HFF-Myc (cell line): Measurements from ENCODE around the gene SNX9.
A peak's percentile ranks its signal among the peaks of the same experiment; 100 is the strongest.

ENCODE experiments used
- DNase-seq: peaks from one replicate; pipeline ENCODE4 v3.0.0-alpha.2; 2011; ENCODE audit warnings: low read depth; ENCODE audit errors: extremely low read depth
- H3K4me3 ChIP-seq: replicated peaks from 2 replicates; pipeline ENCODE4 v1.5.1; 2011; ENCODE audit warnings: low read depth, mild to moderate bottlenecking, control low read depth, low read length
- CTCF ChIP-seq: IDR thresholded peaks from 2 replicates; pipeline ENCODE4 v1.5.1; 2012; ENCODE audit warnings: mild to moderate bottlenecking, low read depth, low read length, control low read depth; ENCODE audit errors: missing control alignments

The SNX9 gene

GRCh38 chr6:157989541-157990289 lies 166.7 kb downstream of the SNX9 start:
- no peak for DNase-seq
- TF ChIP-seq CTCF: no peak
- peak overlapping the region; percentile 20; the same call in 1 of the 2 replicates for H3K4me3 ChIP-seq

GRCh38 chr6:157990321-157991066 lies 167.4 kb downstream of the SNX9 start:
- no peak overlapping the region for H3K4me3 ChIP-seq
- DNase-seq: no peak
- TF ChIP-seq CTCF: no peak

GRCh38 chr6:157991067-157991432 lies 168.0 kb downstream of the SNX9 start:
- no peak for TF ChIP-seq CTCF
- H3K4me3 ChIP-seq: no peak overlapping the region
- DNase-seq: no peak

GRCh38 chr6:157993076-157993475 lies 170.0 kb downstream of the SNX9 start:
- H3K4me3 ChIP-seq: no peak overlapping the region
- no peak for TF ChIP-seq CTCF
- no peak for DNase-seq

GRCh38 chr6:157994125-157994795 lies 171.2 kb downstream of the SNX9 start:
- TF ChIP-seq CTCF: no peak
- no peak for DNase-seq
- no peak overlapping the region for H3K4me3 ChIP-seq
